ENCODE data around the gene SLC6A13. TPM values are rescaled to one million over a fixed set of nuclear protein-coding genes. Genes with fewer than 3 reads are reported as not detected.

Gene SLC6A13
- total and polyA plus RNA-seq, 2 of the 13 experiments (the other 11 are each of a cell fraction or from before 2014, with no cell fraction given), result 0.05 to 0.15 TPM

DNA sequence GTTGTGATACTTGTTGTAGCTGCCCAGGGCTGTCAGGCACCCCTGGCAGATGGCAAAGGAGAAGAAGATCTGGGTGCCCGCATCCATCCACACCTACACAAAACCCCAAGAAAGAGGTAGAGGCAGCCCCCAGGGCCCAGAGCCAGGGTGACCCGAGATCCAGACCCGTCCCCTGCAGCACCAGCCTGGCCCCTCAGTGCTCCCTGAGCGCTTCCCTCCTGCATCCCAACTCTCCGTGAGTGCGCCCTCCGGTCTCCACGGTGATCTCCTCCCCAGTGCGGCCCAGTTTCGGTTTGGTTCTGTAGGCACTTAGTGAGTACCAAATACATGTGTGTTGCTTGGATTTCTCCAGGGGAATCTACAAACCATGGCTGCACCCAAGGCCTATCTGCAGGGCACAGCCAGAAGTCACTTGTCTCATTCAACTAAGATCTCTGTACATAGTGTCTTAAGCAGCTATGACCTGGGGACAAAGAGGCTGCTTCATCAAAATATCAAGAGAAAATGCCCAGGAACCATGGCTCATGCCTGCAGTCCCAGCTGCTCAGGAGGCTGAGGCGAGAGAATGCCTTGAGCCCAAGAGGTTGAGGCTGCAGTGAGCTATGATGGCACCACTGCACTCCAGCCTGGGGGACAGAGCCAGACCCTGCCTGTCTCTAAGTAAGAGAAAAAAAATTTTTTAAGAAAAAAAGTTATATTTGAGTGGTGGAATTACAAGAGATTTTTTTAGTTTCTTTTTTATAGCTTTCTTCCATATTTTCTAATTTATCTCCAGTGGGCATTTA is 64.5 kb downstream of the SLC6A13 start (continued):
- TF ChIP-seq, protein P1, sequence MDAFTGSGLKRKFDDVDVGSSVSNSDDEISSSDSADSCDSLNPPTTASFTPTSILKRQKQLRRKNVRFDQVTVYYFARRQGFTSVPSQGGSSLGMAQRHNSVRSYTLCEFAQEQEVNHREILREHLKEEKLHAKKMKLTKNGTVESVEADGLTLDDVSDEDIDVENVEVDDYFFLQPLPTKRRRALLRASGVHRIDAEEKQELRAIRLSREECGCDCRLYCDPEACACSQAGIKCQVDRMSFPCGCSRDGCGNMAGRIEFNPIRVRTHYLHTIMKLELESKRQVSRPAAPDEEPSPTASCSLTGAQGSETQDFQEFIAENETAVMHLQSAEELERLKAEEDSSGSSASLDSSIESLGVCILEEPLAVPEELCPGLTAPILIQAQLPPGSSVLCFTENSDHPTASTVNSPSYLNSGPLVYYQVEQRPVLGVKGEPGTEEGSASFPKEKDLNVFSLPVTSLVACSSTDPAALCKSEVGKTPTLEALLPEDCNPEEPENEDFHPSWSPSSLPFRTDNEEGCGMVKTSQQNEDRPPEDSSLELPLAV (CRISPR knock-in tag; conservative IDR thresholded peaks at IDR 0.05; ENCODE audit: low read depth), result no peak
- no peak for TF ChIP-seq ZNF570 (CRISPR knock-in tag; IDR thresholded peaks at IDR 0.05; ENCODE audit: borderline replicate concordance)

DNA sequence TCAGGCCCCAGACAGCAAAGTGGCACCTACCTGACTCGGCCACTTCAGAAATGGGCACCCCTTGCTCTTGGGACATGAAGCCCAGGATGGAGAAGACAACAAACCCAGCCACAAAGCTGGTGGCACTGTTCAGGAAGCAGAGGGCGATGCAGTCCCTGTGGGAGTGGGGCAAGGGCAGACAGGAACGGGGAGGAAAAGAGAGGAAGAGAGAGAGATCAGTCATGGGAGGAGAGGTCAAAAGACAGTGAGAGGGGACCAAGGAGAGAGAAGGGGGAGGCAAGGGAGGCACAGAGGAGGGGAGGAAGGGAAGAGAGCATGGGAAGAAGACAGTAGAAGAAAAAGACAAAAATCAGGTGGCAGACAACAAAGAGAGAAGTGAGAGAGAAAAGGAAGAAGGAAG is 65.3 kb downstream of the SLC6A13 start:
- intact Hi-C loops (cut with micrococcal nuclease; ENCODE audit: unreplicated experiment), result no loop called here
- Histone ChIP-seq H3K27me3 (ENCODE audit: control insufficient read depth in 1 of 2, insufficient read depth in 2 of 2, low read length in 2 of 2) (no peaks in the 10 kb centered on the region; a peak in 1 of 5 replicates), H2AFZ (ENCODE audit: low read length) (no peak overlapping the region), H4K20me1 (ENCODE audit: insufficient read depth, low read length) (no peaks in the 10 kb centered on the region), H3K27ac (ENCODE audit: extremely low read length, insufficient read depth, low read length) (no peak overlapping the region), H3K4me1 (ENCODE audit: insufficient read depth, low read length) (no peaks in the 10 kb centered on the region), H3K79me2 (ENCODE audit: insufficient read depth, low read length) (no peaks in the 10 kb centered on the region), H3K36me3 (replicated peaks in 1 of 2; ENCODE audit: control insufficient read depth in 1 of 2, insufficient read depth in 2 of 2, low read length in 2 of 2) (no peaks in the 10 kb centered on the region), H3K4me3 (replicated peaks in 1 of 3; ENCODE audit: insufficient read depth in 1 of 3, low read depth in 2 of 3, low read length in 3 of 3) (no peak overlapping the region), H3K4me2 (ENCODE audit: low read depth, low read length) (no peak overlapping the region), H3K9me3 (ENCODE audit: low read length) (no peaks in the 10 kb centered on the region), H3K9ac (ENCODE audit: insufficient read depth, low read depth, low read length) (no peak overlapping the region)
- 79% methylated on average over 3 of the region's 3 CpGs for WGBS (ENCODE audit: low lambda C conversion rate)
- ATAC-seq (no peak), DNase-seq (ENCODE audit: low spot score) (no peak), FAIRE-seq (no peak)
- no peak for TF ChIP-seq NCOR1 (IDR thresholded peaks at IDR 0.05; ENCODE audit: borderline replicate concordance, low read length)
- TF ChIP-seq GTF2F1 (IDR thresholded peaks at IDR 0.05; ENCODE audit: low read length), result no peak
- TF ChIP-seq ZFYVE20 (CRISPR knock-in tag; IDR thresholded peaks at IDR 0.05; ENCODE audit: borderline replicate concordance, low read depth), result no peak
- TF ChIP-seq ZNF75D (CRISPR knock-in tag; IDR thresholded peaks at IDR 0.05; ENCODE audit: borderline replicate concordance), result no peak
- TF ChIP-seq, protein P2, sequence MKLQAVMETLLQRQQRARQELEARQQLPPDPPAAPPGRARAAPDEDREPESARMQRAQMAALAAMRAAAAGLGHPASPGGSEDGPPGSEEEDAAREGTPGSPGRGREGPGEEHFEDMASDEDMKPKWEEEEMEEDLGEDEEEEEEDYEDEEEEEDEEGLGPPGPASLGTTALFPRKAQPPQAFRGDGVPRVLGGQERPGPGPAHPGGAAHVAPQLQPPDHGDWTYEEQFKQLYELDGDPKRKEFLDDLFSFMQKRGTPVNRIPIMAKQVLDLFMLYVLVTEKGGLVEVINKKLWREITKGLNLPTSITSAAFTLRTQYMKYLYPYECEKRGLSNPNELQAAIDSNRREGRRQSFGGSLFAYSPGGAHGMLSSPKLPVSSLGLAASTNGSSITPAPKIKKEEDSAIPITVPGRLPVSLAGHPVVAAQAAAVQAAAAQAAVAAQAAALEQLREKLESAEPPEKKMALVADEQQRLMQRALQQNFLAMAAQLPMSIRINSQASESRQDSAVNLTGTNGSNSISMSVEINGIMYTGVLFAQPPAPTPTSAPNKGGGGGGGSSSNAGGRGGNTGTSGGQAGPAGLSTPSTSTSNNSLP (IDR thresholded peaks at IDR 0.05; ENCODE audit: low read depth, low read length), result no peak
- no peak for TF ChIP-seq ZSCAN25 (CRISPR knock-in tag; IDR thresholded peaks at IDR 0.05)
- TF ChIP-seq ZNF598 (CRISPR knock-in tag; IDR thresholded peaks at IDR 0.05; ENCODE audit: borderline replicate concordance), result no peak
- no peak for TF ChIP-seq ZNF891 (CRISPR knock-in tag; IDR thresholded peaks at IDR 0.05)
- no peak for TF ChIP-seq ZNF20 (CRISPR knock-in tag; IDR thresholded peaks at IDR 0.05)
- TF ChIP-seq IRF2 (CRISPR knock-in tag; IDR thresholded peaks at IDR 0.05), result no peak
- TF ChIP-seq, protein P3, sequence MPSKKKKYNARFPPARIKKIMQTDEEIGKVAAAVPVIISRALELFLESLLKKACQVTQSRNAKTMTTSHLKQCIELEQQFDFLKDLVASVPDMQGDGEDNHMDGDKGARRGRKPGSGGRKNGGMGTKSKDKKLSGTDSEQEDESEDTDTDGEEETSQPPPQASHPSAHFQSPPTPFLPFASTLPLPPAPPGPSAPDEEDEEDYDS (CRISPR knock-in tag; IDR thresholded peaks at IDR 0.05), result no peak
- TF ChIP-seq, protein P4, sequence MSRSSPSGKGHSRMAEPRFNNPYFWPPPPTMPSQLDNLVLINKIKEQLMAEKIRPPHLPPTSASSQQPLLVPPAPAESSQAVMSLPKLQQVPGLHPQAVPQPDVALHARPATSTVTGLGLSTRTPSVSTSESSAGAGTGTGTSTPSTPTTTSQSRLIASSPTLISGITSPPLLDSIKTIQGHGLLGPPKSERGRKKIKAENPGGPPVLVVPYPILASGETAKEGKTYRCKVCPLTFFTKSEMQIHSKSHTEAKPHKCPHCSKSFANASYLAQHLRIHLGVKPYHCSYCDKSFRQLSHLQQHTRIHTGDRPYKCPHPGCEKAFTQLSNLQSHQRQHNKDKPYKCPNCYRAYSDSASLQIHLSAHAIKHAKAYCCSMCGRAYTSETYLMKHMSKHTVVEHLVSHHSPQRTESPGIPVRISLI (CRISPR knock-in tag; IDR thresholded peaks at IDR 0.05; ENCODE audit: borderline replicate concordance), result no peak
- no peak for TF ChIP-seq NR2F1 (CRISPR knock-in tag; IDR thresholded peaks at IDR 0.05)
- CTCF ChIA-PET (ENCODE audit: low intra/inter-chr PET ratio, low total read pairs), result no interaction called here
- BruUV-seq (replicated peaks), result no TSS peak
- POLR2A ChIA-PET, result no interaction called here
- in situ Hi-C loops (cut with HindIII; ENCODE audit: extremely low pct_ligation_motif_present, low pct_unique_long_range_greater_than_20kb), result no loop called here
